ENCODE measurements around the gene C1orf210. TPM values are rescaled to one million over a fixed set of nuclear protein-coding genes. Genes with fewer than 3 reads are reported as not detected.

The C1orf210 gene
- polyA plus RNA-seq, 3 donors: 0.05 TPM; not detected in 2

GRCh38 chr1:43267818-43268425 is 17.5 kb downstream of the C1orf210 start:
- Histone ChIP-seq H3K4me2 (replicated peaks; ENCODE audit: extremely low read depth, low read length, poor library complexity, severe bottlenecking) (no peak overlapping the region), H3K9ac (ENCODE audit: insufficient read depth, low read length, poor library complexity, severe bottlenecking) (no peak overlapping the region), H3K4me1 (ENCODE audit: control insufficient read depth in 1 of 2, insufficient read depth in 2 of 2, low read length in 2 of 2) (peaks cover 8 to 12% of the 10 kb centered on the region in 2 donors), H3K27me3 (ENCODE audit: control insufficient read depth in 2 of 2, insufficient read depth in 2 of 2, low read length in 2 of 2) (no peaks in the 10 kb centered on the region), H2AFZ (ENCODE audit: insufficient read depth, low read depth, low read length, poor library complexity, severe bottlenecking) (no peak overlapping the region), H3K9me3 (replicated peaks in 1 of 2; ENCODE audit: control insufficient read depth in 1 of 2, insufficient read depth in 1 of 2, low read length in 2 of 2) (peaks cover 6 to 8% of the 10 kb centered on the region in 2 donors), H4K20me1 (ENCODE audit: insufficient read depth, low read length) (no peaks in the 10 kb centered on the region), H3K4me3 (replicated peaks in 1 of 3; ENCODE audit: low read depth in 2 of 3, low read length in 3 of 3) (no peak overlapping the region), H3K36me3 (replicated peaks in 1 of 2; ENCODE audit: control insufficient read depth in 1 of 2, insufficient read depth in 2 of 2, low read length in 2 of 2) (no peaks in the 10 kb centered on the region), H3K27ac (ENCODE audit: low read depth in 1 of 2, low read length in 2 of 2) (no peak overlapping the region), H3K79me2 (ENCODE audit: insufficient read depth, low read length) (no peaks in the 10 kb centered on the region)
- no peaks in the 10 kb centered on the region for H3K36me3 Mint-ChIP-seq
- H3K27ac Mint-ChIP-seq: no peak overlapping the region
- H3K9me3 Mint-ChIP-seq: peaks cover 2 to 19% (median 11%) of the 10 kb centered on the region in 7 donors
- H3K4me1 Mint-ChIP-seq: peaks cover 14% of the 10 kb centered on the region
- DNase-seq: no peak
- H3K27me3 Mint-ChIP-seq (ENCODE audit: low read depth in 3 of 3): peaks cover 2 to 11% (median 9%) of the 10 kb centered on the region in 3 donors
- no peak overlapping the region for H3K4me3 Mint-ChIP-seq
- WGBS (ENCODE audit: insufficient coverage): no CpG with 5 or more reads among the region's 3 CpGs
- intact Hi-C loops (cut with micrococcal nuclease): no loop called here
- no peak for TF ChIP-seq CTCF (IDR thresholded peaks at IDR 0.05)

GRCh38 chr1:43267291-43267805 is 18.0 kb downstream of the C1orf210 start:
- H3K27ac ChIP-seq (ENCODE audit: low read depth in 1 of 2, low read length in 2 of 2): no peak overlapping the region
- no peak overlapping the region for H3K4me3 ChIP-seq (replicated peaks in 1 of 3; ENCODE audit: low read depth in 2 of 3, low read length in 3 of 3)
- no peaks in the 10 kb centered on the region for H4K20me1 ChIP-seq (ENCODE audit: insufficient read depth, low read length)
- H2AFZ ChIP-seq (ENCODE audit: insufficient read depth, low read depth, low read length, poor library complexity, severe bottlenecking): no peak overlapping the region
- H3K36me3 ChIP-seq (replicated peaks in 1 of 2; ENCODE audit: control insufficient read depth in 1 of 2, insufficient read depth in 2 of 2, low read length in 2 of 2): no peaks in the 10 kb centered on the region
- peaks cover 6 to 8% of the 10 kb centered on the region in 2 donors for H3K9me3 ChIP-seq (replicated peaks in 1 of 2; ENCODE audit: control insufficient read depth in 1 of 2, insufficient read depth in 1 of 2, low read length in 2 of 2)
- Mint-ChIP-seq H3K4me3 (no peak overlapping the region), H3K36me3 (no peaks in the 10 kb centered on the region), H3K9me3 (peaks cover 2 to 25% (median 15%) of the 10 kb centered on the region in 7 donors), H3K27me3 (ENCODE audit: low read depth in 3 of 3) (peaks cover 2 to 11% (median 9%) of the 10 kb centered on the region in 3 donors), H3K4me1 (peaks cover 14% of the 10 kb centered on the region), H3K27ac (no peak overlapping the region)
- intact Hi-C loops (cut with micrococcal nuclease): no loop called here
- 96% methylated on average over 7 of the region's 9 CpGs for WGBS (ENCODE audit: insufficient coverage)
- no peak for DNase-seq
- no peaks in the 10 kb centered on the region for H3K79me2 ChIP-seq (ENCODE audit: insufficient read depth, low read length)
- no peak overlapping the region for H3K9ac ChIP-seq (ENCODE audit: insufficient read depth, low read length, poor library complexity, severe bottlenecking)
- no peak for TF ChIP-seq CTCF (IDR thresholded peaks at IDR 0.05)
- no peaks in the 10 kb centered on the region for H3K27me3 ChIP-seq (ENCODE audit: control insufficient read depth in 2 of 2, insufficient read depth in 2 of 2, low read length in 2 of 2)
- peaks cover 8 to 12% of the 10 kb centered on the region in 2 donors for H3K4me1 ChIP-seq (ENCODE audit: control insufficient read depth in 1 of 2, insufficient read depth in 2 of 2, low read length in 2 of 2)
- H3K4me2 ChIP-seq (replicated peaks; ENCODE audit: extremely low read depth, low read length, poor library complexity, severe bottlenecking): no peak overlapping the region

Data from CD14-positive monocyte (primary cell).